Endodermal cell (in vitro differentiated cells): ENCODE results near the gene PITPNC1. TPM values are rescaled to one million over a fixed set of nuclear protein-coding genes. Genes with fewer than 3 reads are reported as not detected.
"Not testable (repeated sequence)": the region's sequence is repeated elsewhere in the genome, so short reads cannot be mapped to it uniquely, and the experiment has no call there.

Source experiments
- DNase-seq: peaks from one replicate; pipeline ENCODE4 v3.0.0-alpha.2; 2017
- H3K27ac ChIP-seq: 2 replicates; pipeline ENCODE4 v1.5.1; 2013; ENCODE audit warnings: mild to moderate bottlenecking, low read depth, low read length, moderate library complexity
- H3K27me3 ChIP-seq: 2 replicates; pipeline ENCODE4 v1.6.1; 2013; ENCODE audit warnings: mild to moderate bottlenecking, low read length, moderate library complexity; ENCODE audit not compliant: insufficient read depth, control insufficient read depth, poor library complexity, severe bottlenecking
- H3K36me3 ChIP-seq: 2 replicates; pipeline ENCODE4 v1.7.0; 2013; ENCODE audit warnings: mild to moderate bottlenecking, low read length, moderate library complexity; ENCODE audit not compliant: control insufficient read depth, insufficient read depth
- H3K4me1 ChIP-seq: one replicate; pipeline ENCODE4 v1.7.0; 2013; ENCODE audit warnings: low read length; ENCODE audit not compliant: control insufficient read depth, insufficient read depth
- H3K4me3 ChIP-seq: 2 replicates; pipeline ENCODE4 v1.5.1; 2013; ENCODE audit warnings: mild to moderate bottlenecking, low read length, moderate library complexity
- H3K9ac ChIP-seq: 2 replicates; pipeline ENCODE4 v1.6.1; 2013; ENCODE audit warnings: mild to moderate bottlenecking, low read length, moderate library complexity; ENCODE audit not compliant: poor library complexity, severe bottlenecking; ENCODE audit errors: extremely low read depth
- H3K9me3 ChIP-seq: 2 replicates; pipeline ENCODE4 v1.6.1; 2013; ENCODE audit warnings: mild to moderate bottlenecking, low read length, moderate library complexity; ENCODE audit not compliant: control insufficient read depth
- H3K27ac Mint-ChIP-seq: 2 replicates; pipeline ENCODE4 v1.8.0; 2020; ENCODE audit warnings: mixed read lengths
- H3K27me3 Mint-ChIP-seq: 2 replicates; pipeline ENCODE4 v1.8.0; 2021; ENCODE audit warnings: mild to moderate bottlenecking, mixed read lengths; ENCODE audit not compliant: insufficient read depth
- H3K36me3 Mint-ChIP-seq: 2 replicates; pipeline ENCODE4 v1.8.0; 2020; ENCODE audit warnings: low read depth, mixed read lengths
- H3K4me1 Mint-ChIP-seq: 2 replicates; pipeline ENCODE4 v1.8.0; 2020; ENCODE audit warnings: mixed read lengths
- H3K4me3 Mint-ChIP-seq: 2 replicates; pipeline ENCODE4 v1.8.0; 2020; ENCODE audit warnings: mild to moderate bottlenecking, moderate library complexity, mixed read lengths
- H3K9me3 Mint-ChIP-seq: 2 replicates; pipeline ENCODE4 v1.8.0; 2020; ENCODE audit warnings: mild to moderate bottlenecking, mixed read lengths
- CTCF ChIP-seq: fragments of 200-600 bp; sonication (generic); conservative IDR thresholded peaks from 2 replicates; pipeline ENCODE4 v1.5.0; 2021; ENCODE audit warnings: antibody characterized with exemption, mild to moderate bottlenecking
- WGBS, 2 experiments: methylation state at CpG; one replicate each; pipeline versions ENCODE4 v1.1.5 to v1.1.7; 2013; ENCODE audit warnings: missing lambda C conversion rate in 2 of 2, mixed read lengths in 1 of 2; ENCODE audit not compliant: insufficient coverage in 1 of 2, insufficient read length in 1 of 2; 5-methylcytosine and 5-hydroxymethylcytosine counted together
- total RNA-seq, 2 donors: library from RNA; stranded (reverse); fragmentation: NEBNext Ultra II Directional in 1 of 2; extraction: Animal tissue kit (Norgen Biotek cat#: 25700) in 1 of 2; gene quantifications; 2 replicates in 1 of 2; 3 replicates in 1 of 2; pipeline ENCODE4 v1.2.1, GENCODE V29; 2021

The PITPNC1 gene
- total RNA-seq, 2 donors from 2014 or later = 28.9 to 36.4 TPM

GRCh38 chr17:67649891-67650290 is 272.8 kb downstream of the PITPNC1 start:
- Histone ChIP-seq H3K27ac (no peak overlapping the region), H3K27me3 (no peaks in the 10 kb centered on the region), H3K9me3 (no peaks in the 10 kb centered on the region), H3K4me3 (no peak overlapping the region), H3K4me1 (no peaks in the 10 kb centered on the region), H3K36me3 (no peaks in the 10 kb centered on the region), H3K9ac (no peak overlapping the region)
- Mint-ChIP-seq H3K4me1 (peaks cover 16% of the 10 kb centered on the region), H3K36me3 (peaks cover 6% of the 10 kb centered on the region), H3K9me3 (no peaks in the 10 kb centered on the region), H3K27ac (no peak overlapping the region), H3K4me3 (no peak overlapping the region), H3K27me3 (no peaks in the 10 kb centered on the region)
- TF ChIP-seq CTCF = no peak
- DNase-seq = peak; percentile 61
- 92 to 100% methylated on average over 1 to 3 of the region's 3 CpGs for WGBS, 2 experiments

- DNase-seq, H3K4me3 ChIP-seq, H3K9me3 ChIP-seq, H3K27ac ChIP-seq, H3K9ac ChIP-seq, H3K27me3 Mint-ChIP-seq, H3K27me3 ChIP-seq, H3K4me3 Mint-ChIP-seq, H3K9me3 Mint-ChIP-seq, H3K4me1 ChIP-seq, H3K27ac Mint-ChIP-seq, H3K36me3 ChIP-seq, H3K36me3 Mint-ChIP-seq: not testable (repeated sequence)
- WGBS, 2 experiments = 91 to 98% methylated on average over 5 to 7 of the region's 7 CpGs
- peaks cover 17% of the 10 kb centered on the region for H3K4me1 Mint-ChIP-seq
These were observed 274.1 kb downstream of the PITPNC1 start for GRCh38 chr17:67651218-67651579.

- no peak overlapping the region for H3K4me3 ChIP-seq
- H3K27ac ChIP-seq = no peak overlapping the region
- no peaks in the 10 kb centered on the region for H3K36me3 ChIP-seq
- H3K4me1 Mint-ChIP-seq = peaks cover 22% of the 10 kb centered on the region
- no peak for DNase-seq
- H3K9me3 Mint-ChIP-seq = no peaks in the 10 kb centered on the region
- no peak for TF ChIP-seq CTCF
- no peaks in the 10 kb centered on the region for H3K27me3 ChIP-seq
- H3K27me3 Mint-ChIP-seq = no peaks in the 10 kb centered on the region
- peaks cover under 1% of the 10 kb centered on the region for H3K9me3 ChIP-seq
- peaks cover 6% of the 10 kb centered on the region for H3K36me3 Mint-ChIP-seq
- H3K4me3 Mint-ChIP-seq = no peak overlapping the region
- no peaks in the 10 kb centered on the region for H3K4me1 ChIP-seq
- WGBS, 2 experiments = 97 to 98% methylated on average over 13 to 14 of the region's 14 CpGs
- peak overlapping the region; percentile 26 for H3K27ac Mint-ChIP-seq
- H3K9ac ChIP-seq = no peak overlapping the region
These were observed 275.4 kb downstream of the PITPNC1 start for GRCh38 chr17:67652433-67652832.

GRCh38 chr17:67655478-67656148 is 278.5 kb downstream of the PITPNC1 start:
- no peak overlapping the region for H3K4me3 ChIP-seq
- no peaks in the 10 kb centered on the region for H3K4me1 ChIP-seq
- Mint-ChIP-seq H3K4me1 (peaks cover 9% of the 10 kb centered on the region), H3K27me3 (no peaks in the 10 kb centered on the region), H3K27ac (no peak overlapping the region), H3K36me3 (peaks cover 20% of the 10 kb centered on the region), H3K4me3 (no peak overlapping the region), H3K9me3 (peaks cover 12% of the 10 kb centered on the region)
- peaks cover 3% of the 10 kb centered on the region for H3K36me3 ChIP-seq
- 96% methylated on average over 5 to 6 of the region's 7 CpGs for WGBS, 2 experiments
- no peak for DNase-seq
- peaks cover 19% of the 10 kb centered on the region for H3K9me3 ChIP-seq
- no peaks in the 10 kb centered on the region for H3K27me3 ChIP-seq
- no peak overlapping the region for H3K27ac ChIP-seq
- TF ChIP-seq CTCF = no peak
- H3K9ac ChIP-seq = no peak overlapping the region
